ENCODE measurements around the gene PRKAR1B. TPM values are rescaled to one million over a fixed set of nuclear protein-coding genes. Genes with fewer than 3 reads are reported as not detected.

Gene PRKAR1B
- total and polyA plus RNA-seq, 10 of the 15 experiments (the other 5 are each of a cell fraction or from before 2014, with no cell fraction given), result 1.4 to 45.6 (median 19.3) TPM

DNA sequence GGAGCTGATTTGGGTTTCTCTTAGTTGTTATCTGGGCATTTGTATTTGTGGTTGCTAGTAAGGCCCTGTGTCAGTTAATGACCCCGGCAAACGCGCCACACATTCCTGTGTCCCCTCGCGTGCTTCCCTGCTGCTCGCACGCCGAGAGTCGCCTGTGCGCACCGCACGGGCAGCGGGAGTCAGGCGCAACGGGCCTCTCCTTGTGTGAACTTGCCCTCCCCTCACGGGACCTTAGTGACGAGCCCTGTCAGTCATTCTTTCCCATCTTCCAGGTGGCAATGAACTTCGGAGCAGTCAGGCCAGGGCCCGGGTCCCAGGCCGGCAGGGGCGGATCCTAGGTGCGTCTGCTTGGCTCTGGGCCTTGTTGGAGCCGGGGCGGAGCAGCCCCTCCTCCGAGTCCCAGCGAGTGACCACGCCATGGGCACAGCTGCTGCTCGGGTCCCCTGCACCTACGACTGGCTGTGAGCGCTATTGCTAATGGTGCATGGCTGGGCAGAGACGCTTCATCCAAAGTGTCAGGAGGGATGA, 12.4 kb upstream of the PRKAR1B start (continued):
- TF ChIP-seq, protein P1, sequence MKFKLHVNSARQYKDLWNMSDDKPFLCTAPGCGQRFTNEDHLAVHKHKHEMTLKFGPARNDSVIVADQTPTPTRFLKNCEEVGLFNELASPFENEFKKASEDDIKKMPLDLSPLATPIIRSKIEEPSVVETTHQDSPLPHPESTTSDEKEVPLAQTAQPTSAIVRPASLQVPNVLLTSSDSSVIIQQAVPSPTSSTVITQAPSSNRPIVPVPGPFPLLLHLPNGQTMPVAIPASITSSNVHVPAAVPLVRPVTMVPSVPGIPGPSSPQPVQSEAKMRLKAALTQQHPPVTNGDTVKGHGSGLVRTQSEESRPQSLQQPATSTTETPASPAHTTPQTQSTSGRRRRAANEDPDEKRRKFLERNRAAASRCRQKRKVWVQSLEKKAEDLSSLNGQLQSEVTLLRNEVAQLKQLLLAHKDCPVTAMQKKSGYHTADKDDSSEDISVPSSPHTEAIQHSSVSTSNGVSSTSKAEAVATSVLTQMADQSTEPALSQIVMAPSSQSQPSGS (IDR thresholded peaks at IDR 0.05; ENCODE audit: low read length), result no peak
- TF ChIP-seq EGR1 (IDR thresholded peaks at IDR 0.05; ENCODE audit: borderline replicate concordance in 1 of 2, low read depth in 2 of 2, low read length in 2 of 2) (no peak), DPF2 (IDR thresholded peaks at IDR 0.05) (no peak), SIX5 (IDR thresholded peaks at IDR 0.05; ENCODE audit: low read depth, low read length, severe bottlenecking) (no peak), SP1 (IDR thresholded peaks at IDR 0.05; ENCODE audit: low read depth, low read length) (no peak), ZZZ3 (IDR thresholded peaks at IDR 0.05; ENCODE audit: control insufficient read depth, insufficient read length, low read depth) (no peak), RFX5 (IDR thresholded peaks at IDR 0.05; ENCODE audit: low read depth, low read length) (no peak), RBBP5 (conservative IDR thresholded peaks at IDR 0.05) (no peak), KDM1A (IDR thresholded peaks at IDR 0.05; ENCODE audit: borderline replicate concordance) (no peak), FOS (IDR thresholded peaks at IDR 0.05; ENCODE audit: borderline replicate concordance, extremely low read depth, insufficient read length) (no peak), EED (IDR thresholded peaks at IDR 0.05; ENCODE audit: low read depth) (no peak), SMAD1 (IDR thresholded peaks at IDR 0.05; ENCODE audit: low read depth, partially characterized antibody) (no peak)
- TF ChIP-seq, protein P2, sequence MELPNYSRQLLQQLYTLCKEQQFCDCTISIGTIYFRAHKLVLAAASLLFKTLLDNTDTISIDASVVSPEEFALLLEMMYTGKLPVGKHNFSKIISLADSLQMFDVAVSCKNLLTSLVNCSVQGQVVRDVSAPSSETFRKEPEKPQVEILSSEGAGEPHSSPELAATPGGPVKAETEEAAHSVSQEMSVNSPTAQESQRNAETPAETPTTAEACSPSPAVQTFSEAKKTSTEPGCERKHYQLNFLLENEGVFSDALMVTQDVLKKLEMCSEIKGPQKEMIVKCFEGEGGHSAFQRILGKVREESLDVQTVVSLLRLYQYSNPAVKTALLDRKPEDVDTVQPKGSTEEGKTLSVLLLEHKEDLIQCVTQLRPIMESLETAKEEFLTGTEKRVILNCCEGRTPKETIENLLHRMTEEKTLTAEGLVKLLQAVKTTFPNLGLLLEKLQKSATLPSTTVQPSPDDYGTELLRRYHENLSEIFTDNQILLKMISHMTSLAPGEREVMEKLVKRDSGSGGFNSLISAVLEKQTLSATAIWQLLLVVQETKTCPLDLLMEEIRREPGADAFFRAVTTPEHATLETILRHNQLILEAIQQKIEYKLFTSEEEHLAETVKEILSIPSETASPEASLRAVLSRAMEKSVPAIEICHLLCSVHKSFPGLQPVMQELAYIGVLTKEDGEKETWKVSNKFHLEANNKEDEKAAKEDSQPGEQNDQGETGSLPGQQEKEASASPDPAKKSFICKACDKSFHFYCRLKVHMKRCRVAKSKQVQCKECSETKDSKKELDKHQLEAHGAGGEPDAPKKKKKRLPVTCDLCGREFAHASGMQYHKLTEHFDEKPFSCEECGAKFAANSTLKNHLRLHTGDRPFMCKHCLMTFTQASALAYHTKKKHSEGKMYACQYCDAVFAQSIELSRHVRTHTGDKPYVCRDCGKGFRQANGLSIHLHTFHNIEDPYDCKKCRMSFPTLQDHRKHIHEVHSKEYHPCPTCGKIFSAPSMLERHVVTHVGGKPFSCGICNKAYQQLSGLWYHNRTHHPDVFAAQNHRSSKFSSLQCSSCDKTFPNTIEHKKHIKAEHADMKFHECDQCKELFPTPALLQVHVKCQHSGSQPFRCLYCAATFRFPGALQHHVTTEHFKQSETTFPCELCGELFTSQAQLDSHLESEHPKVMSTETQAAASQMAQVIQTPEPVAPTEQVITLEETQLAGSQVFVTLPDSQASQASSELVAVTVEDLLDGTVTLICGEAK (IDR thresholded peaks at IDR 0.05; ENCODE audit: borderline replicate concordance), result no peak
- TF ChIP-seq, protein P3, sequence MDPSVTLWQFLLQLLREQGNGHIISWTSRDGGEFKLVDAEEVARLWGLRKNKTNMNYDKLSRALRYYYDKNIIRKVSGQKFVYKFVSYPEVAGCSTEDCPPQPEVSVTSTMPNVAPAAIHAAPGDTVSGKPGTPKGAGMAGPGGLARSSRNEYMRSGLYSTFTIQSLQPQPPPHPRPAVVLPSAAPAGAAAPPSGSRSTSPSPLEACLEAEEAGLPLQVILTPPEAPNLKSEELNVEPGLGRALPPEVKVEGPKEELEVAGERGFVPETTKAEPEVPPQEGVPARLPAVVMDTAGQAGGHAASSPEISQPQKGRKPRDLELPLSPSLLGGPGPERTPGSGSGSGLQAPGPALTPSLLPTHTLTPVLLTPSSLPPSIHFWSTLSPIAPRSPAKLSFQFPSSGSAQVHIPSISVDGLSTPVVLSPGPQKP (IDR thresholded peaks at IDR 0.05; ENCODE audit: low read depth, low read length), result no peak

All from GM12878 (cell line).